Subcutaneous adipose tissue (tissue), 4 donors: Measurements from ENCODE around the gene OR10S1. TPM values are rescaled to one million over a fixed set of nuclear protein-coding genes. Genes with fewer than 3 reads are reported as not detected.

ENCODE experiments used
- CTCF ChIP-seq: fragments of 450-650 bp; IDR thresholded peaks from one replicate; pipeline ENCODE4 v1.5.1; 2016; ENCODE audit warnings: low read depth, mild to moderate bottlenecking, control low read depth, antibody characterized with exemption, moderate library complexity
- total RNA-seq, 4 donors: library from RNA; depleted of rRNA; stranded (reverse); fragments of >200 nt; gene quantifications; one replicate each; pipeline ENCODE4 v1.1.0, GENCODE V29; 2016

Gene OR10S1
- total RNA-seq, result not detected

- TF ChIP-seq CTCF, result no peak
Measured at GRCh38 chr11:123977731-123978347, at the start of gene OR10S1. TSS of gene OR10S1 (minus strand) at chr11:123977781. CDS start at chr11:123977664, 117 bp downstream.

GRCh38 chr11:124026498-124026897, 48.9 kb upstream of the OR10S1 start, which contains the start of gene OR10G8:
TSS of gene OR10G8 (plus strand) at chr11:124026798. CDS start at chr11:124029623, 2,825 bp downstream.
- TF ChIP-seq CTCF, result no peak

- no peak for TF ChIP-seq CTCF
Measured at GRCh38 chr11:124012697-124013096, 35.1 kb upstream of the OR10S1 start, which contains the start of gene OR10G4. TSS of gene OR10G4 (plus strand) at chr11:124012997. CDS start at chr11:124015575, 2,578 bp downstream.

GRCh38 chr11:123995119-123995518, 17.5 kb upstream of the OR10S1 start, which contains the start of gene OR10G6:
TSS of gene OR10G6 (minus strand) at chr11:123995161. CDS start at chr11:123995161, 0 bp downstream.
- no peak for TF ChIP-seq CTCF

GRCh38 chr11:123979311-123979710, 1.7 kb upstream of the OR10S1 start:
- TF ChIP-seq CTCF, result no peak

- no peak for TF ChIP-seq CTCF
Measured at GRCh38 chr11:123976770-123977560, 616 bp downstream of the OR10S1 start.

- TF ChIP-seq CTCF, result no peak
Measured at GRCh38 chr11:123973816-123974215, 3.8 kb downstream of the OR10S1 start.
